Mucosa of descending colon (tissue), 3 donors: ENCODE measurements around the gene NKD2. TPM values are rescaled to one million over a fixed set of nuclear protein-coding genes. Genes with fewer than 3 reads are reported as not detected.
A peak's percentile ranks its signal among the peaks of the same experiment; 100 is the strongest.

Source experiments
- ATAC-seq: fragments of 200-7000 bp; cut with Tn5 transposase; one replicate; pipeline ENCODE4 v1.9.1; 2020; ENCODE audit warnings: mild to moderate bottlenecking, moderate library complexity
- DNase-seq, 3 donors: peaks; one replicate each; pipeline ENCODE4 v3.0.0-alpha.2; 2020
- H3K36me3 ChIP-seq: fragments of 200-600 bp; one replicate; pipeline ENCODE4 v1.8.0; 2021; ENCODE audit warnings: low read depth, mild to moderate bottlenecking
- H3K4me1 ChIP-seq: fragments of 200-600 bp; one replicate; pipeline ENCODE4 v1.8.0; 2021; ENCODE audit warnings: low read depth, mild to moderate bottlenecking
- H3K4me3 ChIP-seq: fragments of 200-600 bp; one replicate; pipeline ENCODE4 v1.8.0; 2021; ENCODE audit warnings: mild to moderate bottlenecking
- H3K9me3 ChIP-seq: fragments of 200-600 bp; one replicate; pipeline ENCODE4 v1.8.0; 2021; ENCODE audit warnings: mild to moderate bottlenecking
- intact Hi-C, 2 donors: fragments of 100-400 bp; cut with DNase I in 1 of 2; cut with micrococcal nuclease in 1 of 2; formaldehyde crosslinking; loops; one replicate each; pipeline versions ENCODE4 v1.11.0 to v1.11.1; 2022; cut with DNase I, micrococcal nuclease
- total RNA-seq, 3 donors: library from RNA; stranded (reverse); fragmentation: NEBNext Ultra II Directional in 2 of 3; extraction: Animal tissue kit (Norgen Biotek cat#: 25700) in 2 of 3; gene quantifications; one replicate each; pipeline versions ENCODE4 v1.2.1 to v1.2.4, GENCODE V29; 2021 to 2023
- TF ChIP-seq, protein P1 (sequence below): fragments of 200-600 bp; IDR thresholded peaks from one replicate; pipeline ENCODE4 v1.8.0; 2022; ENCODE audit warnings: antibody characterized with exemption, mild to moderate bottlenecking
- donor health status: DM: no; HTN: no; CAD: no; lungs with moderate emphysema.
- donor health status: DM: no; HTN: no; CAD: no.
- donor health status: DM: no; HTN: yes; CAD: no.

Gene NKD2
- total RNA-seq, 3 donors from 2014 or later, result 0.93 to 3.7 (median 2.1) TPM

DNA sequence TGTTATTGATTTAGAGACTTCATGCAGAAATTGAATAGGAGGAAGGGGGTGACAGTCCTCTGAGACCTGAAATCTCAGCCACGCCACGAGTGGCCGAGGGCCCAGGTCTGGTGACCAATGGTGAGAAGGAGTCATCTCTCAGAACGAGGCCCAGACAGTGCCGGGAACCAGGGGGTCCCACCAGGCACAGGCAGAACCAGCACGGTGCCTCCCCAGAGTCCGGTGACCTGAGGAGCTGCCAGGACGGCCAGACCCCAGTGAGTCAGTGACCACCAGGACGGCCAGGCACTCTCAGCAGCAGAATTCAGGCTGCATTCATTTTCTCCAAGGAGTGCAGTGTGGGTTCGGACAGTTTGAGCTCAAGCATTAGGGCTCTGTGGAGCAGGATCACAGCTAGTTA is 43.8 kb upstream of the NKD2 start:
- no peaks in the 10 kb centered on the region for H3K4me1 ChIP-seq
- ATAC-seq, result no peak
- no peak overlapping the region for H3K4me3 ChIP-seq
- no peaks in the 10 kb centered on the region for H3K36me3 ChIP-seq
- intact Hi-C loops, result no loop called here
- H3K9me3 ChIP-seq, result no peaks in the 10 kb centered on the region
- peak in 1 of 3 donors; percentile 48 for DNase-seq
- TF ChIP-seq, protein P1, sequence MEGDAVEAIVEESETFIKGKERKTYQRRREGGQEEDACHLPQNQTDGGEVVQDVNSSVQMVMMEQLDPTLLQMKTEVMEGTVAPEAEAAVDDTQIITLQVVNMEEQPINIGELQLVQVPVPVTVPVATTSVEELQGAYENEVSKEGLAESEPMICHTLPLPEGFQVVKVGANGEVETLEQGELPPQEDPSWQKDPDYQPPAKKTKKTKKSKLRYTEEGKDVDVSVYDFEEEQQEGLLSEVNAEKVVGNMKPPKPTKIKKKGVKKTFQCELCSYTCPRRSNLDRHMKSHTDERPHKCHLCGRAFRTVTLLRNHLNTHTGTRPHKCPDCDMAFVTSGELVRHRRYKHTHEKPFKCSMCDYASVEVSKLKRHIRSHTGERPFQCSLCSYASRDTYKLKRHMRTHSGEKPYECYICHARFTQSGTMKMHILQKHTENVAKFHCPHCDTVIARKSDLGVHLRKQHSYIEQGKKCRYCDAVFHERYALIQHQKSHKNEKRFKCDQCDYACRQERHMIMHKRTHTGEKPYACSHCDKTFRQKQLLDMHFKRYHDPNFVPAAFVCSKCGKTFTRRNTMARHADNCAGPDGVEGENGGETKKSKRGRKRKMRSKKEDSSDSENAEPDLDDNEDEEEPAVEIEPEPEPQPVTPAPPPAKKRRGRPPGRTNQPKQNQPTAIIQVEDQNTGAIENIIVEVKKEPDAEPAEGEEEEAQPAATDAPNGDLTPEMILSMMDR, result no peak

DNA sequence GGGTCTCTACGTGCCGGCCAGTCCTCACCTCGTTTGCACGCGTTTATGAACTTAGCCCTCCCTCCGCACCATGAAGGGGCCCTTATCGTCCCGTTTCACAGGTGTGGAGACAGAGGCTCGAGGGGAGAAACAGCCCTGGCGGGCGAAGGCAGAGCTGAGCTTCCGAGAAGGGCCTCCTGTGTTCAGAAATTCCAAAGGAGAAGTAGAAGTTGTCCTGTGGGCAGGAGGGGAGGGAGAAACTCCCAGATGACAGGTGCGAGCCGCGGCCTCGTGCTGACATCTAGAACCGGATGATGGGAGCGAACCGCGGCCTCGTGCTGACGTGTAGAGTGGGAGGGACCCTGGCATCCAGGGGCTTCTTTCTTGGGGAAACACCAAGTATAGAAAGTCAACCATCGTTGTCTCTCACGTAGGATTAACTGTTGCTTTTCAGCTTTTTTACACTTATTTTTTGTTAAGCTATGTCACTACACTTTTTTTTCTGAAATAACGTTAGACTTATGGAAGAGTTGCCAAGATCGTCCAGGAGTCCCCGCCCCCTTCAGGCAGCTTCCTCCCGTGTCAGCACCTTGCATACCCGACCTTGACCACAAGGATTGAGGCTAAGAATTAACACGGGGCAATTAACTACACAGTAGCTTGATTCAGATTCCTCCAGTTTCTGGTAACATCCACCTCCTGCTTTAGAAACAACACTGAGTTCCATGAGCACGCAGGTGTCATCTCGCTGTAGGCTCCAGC is 42.8 kb upstream of the NKD2 start:
- peak in 1 of 3 donors; percentile 27 for DNase-seq
- TF ChIP-seq, protein P1, result no peak
- H3K4me1 ChIP-seq, result no peaks in the 10 kb centered on the region
- H3K4me3 ChIP-seq, result no peak overlapping the region
- no peaks in the 10 kb centered on the region for H3K36me3 ChIP-seq
- no peaks in the 10 kb centered on the region for H3K9me3 ChIP-seq
- ATAC-seq, result no peak
- intact Hi-C loops, result no loop called here

DNA sequence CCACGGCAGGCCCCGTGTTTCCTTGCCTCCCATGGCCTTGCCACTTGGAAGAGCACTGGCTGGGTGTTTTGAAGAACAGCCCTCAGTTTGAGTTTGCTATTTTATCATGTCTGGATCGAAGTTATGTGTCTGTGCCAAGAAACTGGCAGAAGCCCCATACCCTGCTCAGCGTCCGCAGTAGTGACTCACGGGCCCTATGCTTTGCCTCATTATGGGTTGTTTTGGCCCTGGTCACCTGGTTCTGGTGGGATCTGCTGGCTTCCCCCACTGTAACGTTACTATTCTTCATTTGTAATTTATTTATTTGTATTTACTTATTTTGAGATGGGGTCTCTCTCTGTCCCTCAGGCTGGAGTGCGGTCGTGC is 42.3 kb upstream of the NKD2 start:
- DNase-seq (no peak), ATAC-seq (no peak)
- H3K9me3 ChIP-seq, result no peaks in the 10 kb centered on the region
- no peaks in the 10 kb centered on the region for H3K4me1 ChIP-seq
- H3K36me3 ChIP-seq, result no peaks in the 10 kb centered on the region
- H3K4me3 ChIP-seq, result no peak overlapping the region
- intact Hi-C loops, result no loop called here
- TF ChIP-seq, protein P1, result no peak

DNA sequence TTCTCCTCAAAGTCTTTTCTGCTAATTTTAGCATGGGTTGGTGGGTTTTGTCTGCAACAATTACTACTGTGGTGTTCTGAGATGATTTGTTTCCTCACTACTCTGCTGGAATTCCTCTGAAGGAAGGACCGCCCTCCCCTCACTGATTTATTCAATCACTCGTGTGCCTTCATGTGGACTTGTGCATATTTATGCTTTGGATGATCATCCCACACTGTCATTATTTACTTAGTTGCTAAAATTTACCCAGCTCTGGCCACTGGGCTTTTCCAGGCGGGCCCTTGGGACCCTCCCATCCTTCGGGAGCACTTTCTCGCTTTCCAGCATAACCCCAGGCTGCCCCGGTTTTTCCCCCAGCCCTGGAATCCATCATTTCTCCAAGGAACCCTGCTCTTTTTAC is 41.7 kb upstream of the NKD2 start:
- H3K9me3 ChIP-seq, result no peaks in the 10 kb centered on the region
- intact Hi-C loops, result no loop called here
- TF ChIP-seq, protein P1, result no peak
- ATAC-seq (no peak), DNase-seq (no peak)
- no peak overlapping the region for H3K4me3 ChIP-seq
- no peaks in the 10 kb centered on the region for H3K36me3 ChIP-seq
- no peaks in the 10 kb centered on the region for H3K4me1 ChIP-seq

DNA sequence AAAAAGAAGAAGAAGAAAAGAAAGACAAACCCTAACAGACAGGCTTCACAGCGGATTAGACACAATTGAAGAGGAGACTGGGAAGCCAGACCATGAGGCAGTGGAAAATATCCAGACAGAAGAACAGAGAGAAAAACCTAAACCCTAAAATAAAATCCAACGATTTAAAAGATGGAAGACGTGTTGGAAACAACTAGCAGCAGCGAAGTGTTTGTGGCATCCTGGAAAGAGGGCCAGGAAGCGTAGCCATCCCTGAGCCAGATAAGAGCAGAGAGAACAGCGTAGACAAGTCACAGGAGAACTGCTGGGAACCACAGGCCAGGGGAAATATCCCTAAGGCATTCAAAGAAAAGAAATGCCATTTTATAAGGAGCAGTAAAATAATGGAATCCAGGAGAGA is 39.7 kb upstream of the NKD2 start:
- Histone ChIP-seq H3K36me3 (no peaks in the 10 kb centered on the region), H3K4me3 (no peak overlapping the region), H3K9me3 (no peaks in the 10 kb centered on the region), H3K4me1 (no peaks in the 10 kb centered on the region)
- DNase-seq (no peak), ATAC-seq (no peak)
- intact Hi-C loops, result no loop called here
- TF ChIP-seq, protein P1, result no peak
